ELF-1 (cell line): Measurements from ENCODE around the gene TOP1.

ENCODE experiments used
- DNase-seq: peaks from one replicate; pipeline ENCODE4 v3.0.0-alpha.2; 2016; ENCODE audit warnings: low read depth, low spot score

The TOP1 gene

DNA sequence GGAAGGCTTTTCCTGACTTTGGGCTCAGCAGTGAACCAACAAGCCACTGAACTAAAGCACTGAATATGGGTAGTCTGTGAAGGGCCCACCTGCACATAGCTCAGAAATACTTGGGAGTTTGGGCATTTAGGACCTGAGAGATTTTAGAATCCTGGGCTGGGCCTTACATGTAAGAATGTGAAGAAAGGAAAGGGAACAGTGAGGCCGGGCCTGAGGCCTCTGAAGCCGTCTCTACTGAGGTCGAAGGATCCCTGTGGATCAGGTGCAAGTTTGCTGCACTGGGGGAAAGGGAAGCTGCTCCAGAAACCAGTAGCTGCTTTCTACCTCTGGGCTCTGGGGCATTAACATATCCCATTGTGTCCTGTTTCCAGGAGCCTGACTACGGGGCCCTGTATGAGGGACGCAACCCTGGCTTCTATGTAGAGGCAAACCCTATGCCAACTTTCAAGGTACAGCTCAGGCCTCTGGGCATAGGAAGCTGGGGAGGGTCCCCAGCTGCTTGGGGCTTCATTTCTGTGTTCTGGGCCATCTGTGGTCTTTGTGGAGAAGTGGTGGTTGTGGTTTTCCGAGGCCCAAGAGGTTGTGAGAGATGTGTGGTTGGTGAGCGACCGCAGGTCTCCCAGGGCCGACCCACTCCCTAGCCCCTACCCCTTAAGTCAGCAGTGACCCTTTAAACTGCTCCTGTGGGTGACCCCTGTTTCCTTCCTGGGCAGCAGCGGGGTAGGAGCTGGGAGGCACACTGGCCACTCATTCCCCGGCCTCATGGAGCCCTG lies 139.0 kb downstream of the TOP1 start:
- DNase-seq, result no peak

- DNase-seq, result no peak
These were observed 139.9 kb downstream of the TOP1 start for GRCh38 chr20:41168281-41169161.

GRCh38 chr20:41169162-41169690 lies 140.6 kb downstream of the TOP1 start:
- DNase-seq, result no peak

GRCh38 chr20:41169791-41170351 lies 141.2 kb downstream of the TOP1 start:
- DNase-seq, result no peak

- no peak for DNase-seq
These were observed 141.9 kb downstream of the TOP1 start for GRCh38 chr20:41170386-41171105.

- DNase-seq, result no peak
These were observed 143.2 kb downstream of the TOP1 start for GRCh38 chr20:41171736-41172295.

DNA sequence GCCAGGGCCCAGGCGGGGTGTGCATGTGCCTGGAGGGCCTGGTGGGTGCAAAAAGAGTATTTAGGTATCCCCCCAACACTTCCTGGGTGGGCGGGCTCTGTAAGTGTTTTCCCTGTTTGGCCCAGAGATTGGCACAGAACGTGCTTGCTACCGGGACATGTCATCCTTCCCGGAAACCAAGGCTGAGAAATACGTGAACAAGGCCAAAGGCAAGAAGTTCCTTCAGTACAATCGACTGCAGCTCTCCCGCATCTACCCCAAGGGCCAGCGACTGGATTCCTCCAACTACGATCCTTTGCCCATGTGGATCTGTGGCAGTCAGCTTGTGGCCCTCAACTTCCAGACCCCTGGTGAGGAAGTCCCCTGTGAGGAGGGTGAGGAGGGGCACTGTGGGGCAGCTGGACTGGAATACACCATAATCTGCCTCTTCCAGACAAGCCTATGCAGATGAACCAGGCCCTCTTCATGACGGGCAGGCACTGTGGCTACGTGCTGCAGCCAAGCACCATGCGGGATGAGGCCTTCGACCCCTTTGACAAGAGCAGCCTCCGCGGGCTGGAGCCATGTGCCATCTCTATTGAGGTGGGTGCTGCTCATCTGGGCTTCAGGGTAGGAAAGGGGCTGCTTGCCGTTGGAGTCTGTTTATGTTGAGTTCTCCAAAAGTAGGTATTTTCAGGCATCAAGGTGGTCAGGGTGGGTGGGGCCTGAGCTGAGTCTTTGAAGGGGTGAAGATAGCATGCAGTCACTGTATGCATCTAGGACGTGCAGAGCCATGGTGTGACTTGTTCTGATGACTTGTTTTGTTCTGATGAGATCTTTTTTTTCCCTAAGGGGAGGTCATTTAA lies 143.9 kb downstream of the TOP1 start:
- DNase-seq, result no peak

DNA sequence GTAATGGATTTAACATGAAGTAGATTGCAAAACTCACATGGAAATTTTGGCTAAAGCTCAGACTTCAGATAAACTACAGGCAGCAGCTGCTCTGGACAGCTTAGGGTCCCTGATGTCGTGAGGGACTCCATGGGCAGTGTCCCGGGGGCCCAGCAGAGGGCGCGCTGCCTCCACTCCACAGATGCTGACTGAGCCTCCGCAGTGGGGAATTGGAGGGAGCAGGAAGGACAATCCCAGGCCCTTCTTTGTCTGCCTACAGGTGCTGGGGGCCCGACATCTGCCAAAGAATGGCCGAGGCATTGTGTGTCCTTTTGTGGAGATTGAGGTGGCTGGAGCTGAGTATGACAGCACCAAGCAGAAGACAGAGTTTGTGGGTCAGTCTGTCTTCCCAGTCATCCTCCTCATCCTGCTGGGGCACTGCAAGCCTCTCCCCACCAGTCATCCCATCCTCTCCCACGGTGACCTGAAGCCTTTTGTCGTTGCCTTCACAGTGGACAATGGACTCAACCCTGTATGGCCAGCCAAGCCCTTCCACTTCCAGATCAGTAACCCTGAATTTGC lies 144.6 kb downstream of the TOP1 start:
- DNase-seq, result peak; percentile 85

DNA sequence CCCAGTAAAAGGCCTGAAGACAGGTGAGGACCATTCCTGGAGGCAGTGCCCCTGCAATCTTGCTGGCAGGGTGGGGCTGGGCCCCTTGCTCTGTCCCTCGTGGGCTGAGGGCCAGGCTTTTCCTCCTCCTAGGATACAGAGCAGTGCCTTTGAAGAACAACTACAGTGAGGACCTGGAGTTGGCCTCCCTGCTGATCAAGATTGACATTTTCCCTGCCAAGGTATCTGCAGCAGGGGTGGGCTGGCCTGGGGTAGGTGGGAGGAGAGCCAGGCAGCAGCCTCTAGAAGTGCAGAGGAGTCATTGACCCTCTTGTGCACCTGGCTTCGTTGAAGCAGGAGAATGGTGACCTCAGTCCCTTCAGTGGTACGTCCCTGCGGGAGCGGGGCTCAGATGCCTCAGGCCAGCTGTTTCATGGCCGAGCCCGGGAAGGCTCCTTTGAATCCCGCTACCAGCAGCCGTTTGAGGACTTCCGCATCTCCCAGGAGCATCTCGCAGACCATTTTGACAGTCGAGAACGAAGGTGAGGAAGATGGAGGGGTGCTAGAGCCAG lies 145.2 kb downstream of the TOP1 start:
- no peak for DNase-seq
